ENCODE measurements around the gene C1QB.
A peak's percentile ranks its signal among the peaks of the same experiment; 100 is the strongest.

Gene C1QB, protein sequence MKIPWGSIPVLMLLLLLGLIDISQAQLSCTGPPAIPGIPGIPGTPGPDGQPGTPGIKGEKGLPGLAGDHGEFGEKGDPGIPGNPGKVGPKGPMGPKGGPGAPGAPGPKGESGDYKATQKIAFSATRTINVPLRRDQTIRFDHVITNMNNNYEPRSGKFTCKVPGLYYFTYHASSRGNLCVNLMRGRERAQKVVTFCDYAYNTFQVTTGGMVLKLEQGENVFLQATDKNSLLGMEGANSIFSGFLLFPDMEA

DNA sequence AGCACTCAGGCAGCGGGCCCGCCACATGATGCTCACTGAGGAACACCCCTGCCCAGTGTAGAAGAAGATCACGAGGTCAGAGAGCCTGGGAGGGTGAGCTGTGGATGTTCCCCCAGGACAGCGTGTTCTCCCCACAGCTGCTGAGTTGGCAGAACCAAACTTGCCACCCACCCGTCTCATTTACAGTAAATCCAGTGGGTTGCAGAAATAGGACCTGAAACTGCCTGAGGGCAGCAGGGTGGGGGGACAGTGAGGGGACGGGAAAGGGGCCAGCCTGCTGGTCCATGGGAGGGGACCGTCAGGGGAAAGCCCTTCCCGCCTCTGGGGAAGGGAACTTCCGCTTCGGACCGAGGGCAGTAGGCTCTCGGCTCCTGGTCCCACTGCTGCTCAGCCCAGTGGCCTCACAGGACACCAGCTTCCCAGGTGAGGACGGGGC lies at the start of gene C1QB:
Gene C1QB, plus strand, starts transcription at position 356 of the 436 bp plus-strand sequence. CDS start 6,227 bp downstream, outside the sequence.
- DNase-seq (ENCODE audit: low spot score), result no peak

DNA sequence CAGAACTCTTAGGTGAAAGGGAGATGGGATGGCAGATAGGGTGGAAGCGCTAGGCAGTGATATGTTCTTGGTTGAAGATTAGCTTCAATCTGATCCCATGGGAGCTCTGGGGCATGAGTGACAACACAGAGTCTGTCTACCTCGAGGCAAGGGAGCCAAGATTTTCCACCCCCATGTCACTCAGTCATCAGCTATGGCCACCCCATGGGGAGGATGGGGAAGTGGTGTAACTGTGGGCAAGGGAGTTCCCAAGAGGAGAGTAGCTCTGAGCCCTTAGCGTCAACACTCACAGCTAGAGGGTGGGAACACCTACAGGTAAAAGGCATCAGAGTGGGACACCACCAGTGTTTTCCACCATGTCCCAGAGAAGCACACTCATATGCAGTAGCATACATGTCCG lies 46.9 kb upstream of the C1QB start:
- DNase-seq (ENCODE audit: low spot score), result no peak

DNA sequence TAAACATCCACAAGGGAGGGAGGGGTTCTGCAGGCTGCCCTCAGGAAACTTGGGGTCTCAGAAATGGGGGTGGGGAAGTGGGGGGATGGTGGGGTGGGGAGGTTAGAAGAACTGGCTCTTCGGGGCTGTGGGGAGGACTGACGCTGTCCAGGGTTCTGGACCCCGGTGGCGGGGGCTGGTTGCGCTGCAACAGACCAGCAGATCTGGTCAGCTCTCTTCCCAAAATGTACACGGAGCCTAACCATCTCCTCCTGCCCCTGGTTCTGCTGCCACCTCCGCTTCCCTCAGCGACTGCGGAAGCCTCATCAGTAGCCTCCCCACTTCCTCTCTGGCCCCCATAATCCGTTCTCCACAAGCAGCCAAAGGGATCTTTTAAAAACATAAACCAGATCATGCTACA lies 45.9 kb upstream of the C1QB start:
- DNase-seq (ENCODE audit: low spot score), result no peak

DNA sequence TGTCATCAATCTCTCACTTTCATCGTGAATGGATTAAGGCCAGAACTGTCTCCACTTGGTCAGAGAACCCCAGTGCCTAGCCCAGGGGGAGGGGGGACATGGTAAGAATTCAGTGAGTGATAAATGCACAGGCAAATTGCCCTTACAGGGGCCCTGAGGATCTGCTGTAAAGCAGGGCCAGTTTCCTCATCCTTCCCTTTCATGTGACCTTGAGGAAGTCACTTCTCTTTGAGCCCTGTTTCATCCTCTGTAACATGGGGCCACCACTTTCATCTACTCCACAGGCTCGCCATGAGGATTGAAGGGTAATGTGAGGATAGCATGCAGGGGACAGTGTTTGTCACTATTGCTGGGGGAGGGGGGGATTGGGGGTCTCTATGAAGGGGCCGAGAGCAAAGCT lies 44.7 kb upstream of the C1QB start:
- DNase-seq (ENCODE audit: low spot score), result no peak

DNA sequence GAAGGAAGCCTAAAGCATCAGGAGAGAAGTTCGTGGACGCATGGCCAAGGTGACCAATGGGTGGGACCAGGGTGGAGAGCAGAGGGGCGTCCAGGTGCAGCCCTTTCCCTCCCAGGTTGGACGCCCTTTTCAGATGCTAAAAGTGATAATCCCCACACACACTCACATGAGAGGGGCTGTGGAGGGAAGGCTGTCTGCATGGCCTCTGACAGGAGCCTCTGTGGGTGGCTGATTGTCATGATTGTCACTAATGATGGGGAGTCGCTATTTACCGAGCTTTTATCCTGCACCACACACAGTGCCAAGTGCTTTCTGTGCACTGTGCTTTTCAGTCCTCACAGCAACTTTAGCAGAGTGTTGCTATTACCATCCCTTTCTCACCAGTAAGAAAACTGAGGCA lies 43.7 kb upstream of the C1QB start:
- no peak for DNase-seq (ENCODE audit: low spot score)

DNA sequence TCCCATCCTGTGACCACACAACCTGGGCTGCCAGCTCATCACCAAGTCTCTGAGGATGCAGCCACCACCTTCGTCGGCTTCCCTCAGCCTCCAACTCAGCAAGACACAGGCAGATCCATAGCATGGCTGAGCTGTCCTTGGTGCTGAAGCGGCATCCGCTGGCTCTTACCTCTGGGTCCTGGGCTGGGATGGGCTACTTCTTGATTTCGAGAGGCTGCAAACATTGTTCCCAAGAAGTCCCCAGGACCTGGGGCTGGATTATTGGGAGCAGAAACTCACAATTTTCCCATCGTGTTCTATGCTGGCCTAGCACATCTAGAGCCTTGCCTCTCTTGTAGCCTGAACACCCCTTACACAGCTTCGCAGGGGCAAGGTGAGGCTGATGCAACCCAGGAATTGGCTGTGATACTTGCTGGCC lies 41.5 kb upstream of the C1QB start:
- DNase-seq (ENCODE audit: low spot score), result peak; percentile 37

DNA sequence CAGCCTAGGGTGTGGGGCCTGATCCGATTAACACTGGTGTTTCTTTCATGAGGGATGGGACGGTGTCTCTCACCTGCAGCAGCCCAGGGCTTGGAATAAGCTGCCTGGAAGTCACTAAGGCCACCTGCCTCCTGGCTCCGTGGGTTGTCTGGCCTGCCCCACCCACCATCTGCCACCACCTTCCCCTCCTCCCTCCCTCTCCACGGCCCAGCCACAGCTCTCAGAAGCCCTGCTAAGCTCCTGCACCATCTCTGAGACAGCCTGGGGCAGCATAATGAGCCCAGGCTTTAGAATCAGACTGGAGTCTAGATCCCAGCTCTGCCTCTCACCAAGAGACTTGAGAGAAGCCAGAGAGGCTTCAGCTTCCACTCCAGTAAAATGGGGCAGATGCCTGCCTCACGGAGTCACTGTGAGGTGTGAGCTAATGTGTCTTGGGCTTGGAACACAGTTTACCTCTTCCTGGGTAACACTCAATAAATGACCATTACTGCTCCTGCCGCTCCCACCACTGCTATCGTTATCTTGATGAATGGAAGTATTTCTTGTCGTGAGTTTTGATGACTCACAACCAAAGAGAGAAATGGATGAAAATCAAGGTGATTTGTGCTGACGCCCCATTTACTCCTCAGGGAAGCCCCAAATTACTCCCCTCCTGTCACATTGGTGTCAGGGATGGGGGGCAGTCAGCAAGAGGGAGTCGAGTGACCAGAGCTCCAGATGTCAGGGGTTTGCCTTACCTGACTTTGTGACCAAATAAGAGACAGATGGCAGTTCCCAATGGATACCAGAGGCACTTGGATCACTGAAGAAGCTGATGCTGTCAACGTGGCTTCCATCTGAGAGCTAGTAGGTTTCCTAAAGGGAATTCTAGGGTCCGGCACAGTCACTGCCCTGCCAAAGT lies 40.1 kb upstream of the C1QB start:
- no peak for DNase-seq (ENCODE audit: low spot score)

DNA sequence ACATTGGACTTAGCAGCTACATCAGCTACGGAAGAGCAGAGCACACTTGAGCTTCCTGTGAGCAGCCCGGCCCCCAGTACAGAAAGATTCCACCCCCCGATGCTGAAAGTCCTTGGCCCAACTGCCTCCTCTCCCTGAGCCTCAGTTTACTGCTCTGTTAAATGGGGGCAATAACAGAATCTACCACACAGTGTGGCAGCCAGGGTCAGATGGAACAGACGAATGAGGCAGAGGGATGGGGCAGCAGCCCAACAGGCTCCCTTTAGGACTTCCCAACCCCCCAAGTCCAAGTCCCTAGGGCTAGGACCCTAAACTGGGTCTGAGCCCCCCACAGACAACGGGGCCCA lies 39.5 kb upstream of the C1QB start:
- no peak for DNase-seq (ENCODE audit: low spot score)

DNA sequence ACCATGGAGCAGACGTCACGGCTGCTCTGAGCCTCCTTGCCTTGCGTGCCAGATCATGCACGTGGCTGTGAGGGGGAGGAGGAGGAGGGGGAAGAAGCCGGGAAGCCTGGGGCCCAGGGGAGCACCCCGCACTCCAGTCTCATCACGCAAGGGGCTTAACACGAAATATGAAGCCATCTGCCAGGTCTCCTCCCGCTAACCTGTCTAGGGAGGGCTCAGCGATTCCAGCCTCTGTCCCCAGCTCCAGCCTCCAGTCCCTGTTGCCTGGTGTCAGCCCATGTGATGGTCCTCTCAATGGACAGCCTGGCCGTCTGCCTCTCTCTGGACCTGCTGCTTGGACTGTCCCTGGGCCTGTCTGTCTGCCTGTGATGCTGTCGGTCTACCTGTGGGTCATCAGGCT lies 39.1 kb upstream of the C1QB start:
- DNase-seq (ENCODE audit: low spot score), result no peak

DNA sequence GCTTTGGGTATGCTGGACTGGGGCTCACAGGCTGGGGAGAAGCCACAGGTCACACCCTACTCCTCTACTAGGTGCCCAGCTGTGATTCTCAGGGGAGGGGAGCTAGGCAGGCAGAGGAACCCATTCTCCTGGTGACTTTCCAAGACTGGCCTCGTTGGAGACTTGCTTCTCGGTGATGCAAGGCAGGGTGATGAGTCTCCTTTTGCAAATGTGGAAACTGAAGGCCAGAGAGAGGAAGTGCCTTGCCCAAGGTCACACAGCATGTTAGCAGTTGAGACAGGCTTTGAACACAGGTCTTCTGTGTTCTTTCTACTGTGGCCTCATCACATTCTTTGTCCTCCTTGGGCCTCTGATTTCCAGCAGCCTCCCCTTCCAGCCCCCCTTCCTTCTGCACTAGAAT lies 37.1 kb upstream of the C1QB start:
- no peak for DNase-seq (ENCODE audit: low spot score)

DNA sequence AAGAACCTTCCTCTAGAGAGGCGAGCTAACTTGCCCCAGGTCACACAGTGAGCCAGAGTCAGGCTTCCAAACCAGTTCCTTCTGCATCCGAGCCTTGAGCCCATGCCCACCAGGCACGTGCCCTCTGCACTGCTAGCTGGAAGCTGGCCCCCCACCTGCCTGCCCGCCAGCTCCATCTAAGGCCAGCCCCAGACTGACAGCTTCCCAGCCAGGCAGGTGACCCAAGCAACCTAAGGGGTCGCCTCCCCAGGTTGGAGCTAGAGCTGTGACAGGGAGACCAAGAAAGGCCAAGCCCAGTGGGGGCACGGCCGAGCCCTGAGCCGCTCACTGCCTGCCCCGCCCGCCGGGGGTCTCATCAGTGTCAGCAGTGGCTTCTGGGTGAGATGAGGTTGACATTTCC lies 36.5 kb upstream of the C1QB start:
- DNase-seq (ENCODE audit: low spot score), result no peak

DNA sequence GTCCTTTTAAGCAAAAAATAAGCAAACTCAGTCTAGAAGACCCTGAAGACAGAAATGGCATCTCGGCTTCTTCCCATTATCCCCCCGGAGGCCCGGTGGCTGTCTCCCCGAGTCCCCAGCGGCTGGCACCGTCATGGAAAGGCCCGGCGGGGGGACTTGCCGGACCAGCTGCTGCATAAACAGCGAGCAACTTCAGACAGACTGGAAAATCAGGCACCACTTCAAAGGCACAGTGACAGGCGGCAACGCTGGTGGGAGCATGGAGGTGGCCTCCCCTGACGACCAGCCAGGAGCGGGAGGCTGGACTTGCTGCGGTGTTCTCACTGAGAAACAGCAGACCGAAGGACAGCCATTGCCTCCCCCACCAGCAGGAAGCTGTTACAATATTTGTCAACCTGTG lies 35.0 kb upstream of the C1QB start:
- no peak for DNase-seq (ENCODE audit: low spot score)

DNA sequence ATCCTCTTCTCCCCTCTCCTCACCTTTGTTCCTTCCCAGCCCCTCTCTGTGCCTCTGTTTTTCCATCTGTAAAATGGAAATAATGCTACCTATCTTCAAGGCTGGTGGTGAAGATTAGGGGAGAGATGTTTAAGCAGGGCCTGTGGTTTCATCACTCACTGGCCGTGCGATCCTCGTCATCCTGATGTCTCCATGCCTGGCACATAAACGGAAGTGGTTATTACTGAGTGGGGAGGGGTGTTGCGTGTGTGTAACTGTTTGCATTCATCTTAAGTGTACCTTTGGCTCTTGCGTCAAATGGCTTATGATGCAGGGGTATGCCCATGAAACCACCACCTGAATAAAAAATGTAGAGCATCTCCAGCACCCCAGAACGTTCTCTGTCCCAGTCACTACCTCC lies 33.8 kb upstream of the C1QB start:
- no peak for DNase-seq (ENCODE audit: low spot score)

DNA sequence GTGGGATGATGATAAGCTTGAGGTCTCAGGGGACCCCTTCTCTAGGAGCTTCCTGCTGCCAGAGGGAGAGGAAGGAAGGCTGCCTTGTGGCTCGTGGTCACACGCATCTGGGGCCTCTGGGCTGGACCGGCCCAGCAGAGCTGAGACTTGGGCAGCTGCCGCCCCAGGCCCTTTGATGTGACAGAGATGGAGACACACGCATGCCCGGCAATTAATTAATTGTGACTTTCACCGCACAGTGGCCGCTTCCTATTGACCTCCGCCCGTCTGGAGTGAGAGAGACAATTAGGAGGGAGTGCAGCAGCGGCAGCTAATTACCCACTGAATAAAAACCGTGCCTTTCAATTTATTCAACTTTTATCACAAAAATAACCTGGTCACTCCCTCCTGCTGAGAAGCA lies 33.2 kb upstream of the C1QB start:
- DNase-seq (ENCODE audit: low spot score), result no peak

DNA sequence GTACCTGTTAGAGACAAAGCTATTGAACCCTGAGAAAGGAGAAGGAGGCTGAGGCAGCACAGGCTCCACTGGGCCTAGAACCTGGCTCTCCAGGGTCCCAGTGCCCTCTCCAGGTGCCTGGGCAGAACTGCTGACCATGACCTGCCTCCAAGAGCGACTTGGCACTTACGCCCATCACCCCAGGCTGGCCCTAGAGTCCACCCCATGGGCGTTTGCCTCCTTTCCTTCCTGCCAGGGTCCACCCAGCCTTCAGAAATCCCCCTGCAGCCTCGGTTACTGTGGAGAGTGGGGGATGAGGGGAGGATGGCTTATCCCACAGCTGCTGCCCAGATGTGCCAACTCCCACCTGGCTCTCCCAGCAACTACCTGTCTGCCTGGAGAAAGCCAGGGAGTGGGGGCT lies 31.3 kb upstream of the C1QB start:
- DNase-seq (ENCODE audit: low spot score), result no peak

DNA sequence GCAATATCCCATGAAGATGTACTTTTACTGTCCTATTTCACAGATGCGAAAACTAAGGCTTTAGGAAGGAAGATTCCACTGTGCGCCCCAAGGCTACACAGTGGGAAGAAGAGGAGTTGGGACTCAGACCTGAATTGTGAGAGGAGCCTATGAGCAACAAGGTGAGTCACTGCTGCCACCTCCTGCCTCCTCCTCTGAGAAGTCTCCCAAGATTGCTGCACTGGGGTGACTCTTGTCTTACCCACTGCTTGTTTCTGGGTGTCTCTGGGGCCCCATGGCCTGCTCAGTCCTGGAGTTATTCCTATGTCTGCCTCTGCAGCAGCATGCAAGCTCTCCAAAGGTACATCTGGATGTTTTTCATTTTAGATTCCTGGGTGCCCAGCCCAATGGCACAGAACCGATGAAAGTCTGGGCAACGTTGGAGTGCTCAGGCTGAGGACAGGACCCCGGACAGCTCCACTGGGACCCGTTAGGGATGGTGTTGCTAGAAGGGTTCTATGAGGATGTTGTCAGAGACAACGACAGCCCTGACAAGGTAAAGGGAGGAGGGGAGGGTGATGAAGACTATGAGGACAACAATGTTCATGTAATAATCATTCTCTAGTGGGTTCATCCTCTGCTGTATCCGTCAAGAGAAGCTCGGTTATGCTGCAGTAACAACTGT lies 27.6 kb upstream of the C1QB start:
- no peak for DNase-seq (ENCODE audit: low spot score)

DNA sequence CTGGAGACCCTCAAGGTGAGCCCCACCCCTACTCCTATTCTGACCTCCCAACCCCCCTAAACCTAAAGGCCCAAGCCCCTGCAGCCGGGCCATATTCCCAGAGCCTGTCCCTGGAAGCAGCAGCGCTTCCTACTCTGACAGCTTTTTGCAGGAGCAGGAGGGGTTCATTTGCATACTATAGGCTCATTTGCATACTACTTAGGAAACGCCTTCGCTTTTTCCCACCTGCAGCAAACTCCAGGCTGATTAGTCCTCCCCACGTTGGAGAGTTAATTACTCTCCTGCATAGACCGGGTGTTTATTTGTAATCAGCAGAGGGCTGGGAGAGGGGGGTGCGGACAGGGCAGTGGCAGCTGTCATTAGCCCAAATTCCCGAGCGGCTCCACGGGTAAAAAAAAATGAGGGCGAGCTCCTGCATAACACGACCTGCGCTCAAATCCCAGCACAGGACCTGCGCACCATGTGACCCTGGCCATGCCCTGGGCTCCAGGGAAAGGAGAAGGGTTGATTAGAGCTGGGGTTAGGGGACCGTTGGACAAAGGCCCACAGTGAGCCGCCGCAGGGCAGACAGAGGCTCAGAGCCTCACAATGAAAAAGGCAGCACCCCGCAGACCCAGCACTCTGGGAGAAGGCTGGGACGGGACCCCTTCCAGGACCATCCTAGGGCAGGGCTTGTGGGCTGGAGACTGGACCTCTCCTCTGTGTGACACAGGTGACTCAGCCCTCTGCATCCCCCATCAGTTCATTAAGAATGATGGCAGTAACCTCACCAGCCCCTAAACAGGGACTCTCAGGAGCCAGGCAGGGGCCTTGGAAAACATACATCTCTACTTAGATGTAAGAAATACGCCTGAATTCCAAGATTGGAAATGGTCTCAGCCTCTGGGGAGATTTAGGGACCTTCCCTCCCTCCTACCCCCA lies 26.5 kb upstream of the C1QB start:
- no peak for DNase-seq (ENCODE audit: low spot score)

DNA sequence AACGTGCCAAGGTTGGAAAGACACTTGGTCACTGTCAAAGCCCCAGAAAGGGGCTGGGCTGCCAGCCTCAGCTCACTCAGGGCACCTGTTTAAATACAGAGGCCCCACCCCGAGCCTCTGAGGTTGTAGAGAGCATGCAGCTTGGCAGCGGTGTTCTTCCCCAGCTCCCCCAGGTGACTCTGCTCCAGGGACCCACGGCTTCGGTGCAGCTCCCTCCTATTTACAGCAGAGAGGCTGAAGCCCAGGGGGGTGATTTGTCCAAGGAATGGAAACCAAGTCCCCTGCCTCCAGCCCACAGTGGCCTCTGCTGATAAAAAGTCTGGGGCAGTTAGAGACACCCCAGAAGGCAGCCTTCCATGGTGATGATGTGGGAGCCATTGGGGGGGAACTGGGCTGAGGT lies 25.7 kb upstream of the C1QB start:
- no peak for DNase-seq (ENCODE audit: low spot score)

DNA sequence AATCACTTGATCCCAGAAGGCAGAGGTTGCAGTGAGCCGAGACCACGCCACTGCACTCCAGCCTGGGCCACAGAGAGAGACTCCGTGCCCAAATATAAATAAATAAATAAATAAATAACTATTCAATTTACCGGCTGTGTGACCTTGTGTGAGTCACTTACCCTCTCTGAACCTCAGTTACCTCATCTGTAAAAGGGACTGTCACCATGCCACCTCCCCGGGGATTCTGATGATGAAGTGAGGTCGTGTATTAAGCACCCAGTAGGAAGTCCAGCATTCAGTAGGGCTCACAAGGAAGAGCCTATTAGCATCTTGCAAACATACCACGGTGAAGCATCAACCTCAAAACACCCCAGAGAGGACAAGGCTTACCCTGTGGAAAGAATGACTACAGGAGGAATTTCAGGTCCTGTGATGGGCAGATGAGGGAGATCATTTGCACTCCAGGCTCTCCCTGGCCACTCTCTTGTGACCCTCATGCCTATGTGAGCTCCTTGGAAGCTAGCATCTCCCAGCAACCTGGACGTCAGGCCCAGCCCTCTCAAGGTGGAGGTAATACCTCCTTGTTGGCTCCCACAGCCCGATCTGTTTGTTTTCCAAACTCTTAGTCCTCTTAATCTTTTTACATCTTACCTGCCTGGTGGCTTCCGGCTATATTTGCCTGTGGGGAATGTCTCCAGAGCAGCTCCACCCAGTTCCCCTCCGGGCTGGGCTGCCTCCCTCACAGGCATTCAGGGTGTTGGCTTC lies 24.2 kb upstream of the C1QB start:
- no peak for DNase-seq (ENCODE audit: low spot score)

DNA sequence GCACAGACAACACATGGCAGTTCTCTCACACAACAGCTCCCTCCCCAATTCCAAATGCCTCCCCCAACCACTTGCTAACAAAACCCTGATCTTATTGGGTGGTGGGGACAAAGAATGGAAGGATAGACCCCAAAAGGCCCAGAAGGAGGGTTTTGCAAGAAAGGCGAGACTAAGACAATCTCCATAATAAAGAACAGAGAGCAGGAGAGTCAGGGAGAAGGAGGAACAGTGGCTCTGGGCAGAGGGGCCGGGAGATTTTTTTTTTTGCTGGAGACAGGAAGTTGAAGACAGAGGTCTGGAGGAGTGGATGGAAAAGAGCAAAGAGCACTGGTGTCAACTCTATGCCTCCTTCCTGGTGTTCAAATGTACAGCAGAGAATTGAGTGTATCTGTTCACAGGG lies 23.1 kb upstream of the C1QB start:
- DNase-seq (ENCODE audit: low spot score), result no peak

DNA sequence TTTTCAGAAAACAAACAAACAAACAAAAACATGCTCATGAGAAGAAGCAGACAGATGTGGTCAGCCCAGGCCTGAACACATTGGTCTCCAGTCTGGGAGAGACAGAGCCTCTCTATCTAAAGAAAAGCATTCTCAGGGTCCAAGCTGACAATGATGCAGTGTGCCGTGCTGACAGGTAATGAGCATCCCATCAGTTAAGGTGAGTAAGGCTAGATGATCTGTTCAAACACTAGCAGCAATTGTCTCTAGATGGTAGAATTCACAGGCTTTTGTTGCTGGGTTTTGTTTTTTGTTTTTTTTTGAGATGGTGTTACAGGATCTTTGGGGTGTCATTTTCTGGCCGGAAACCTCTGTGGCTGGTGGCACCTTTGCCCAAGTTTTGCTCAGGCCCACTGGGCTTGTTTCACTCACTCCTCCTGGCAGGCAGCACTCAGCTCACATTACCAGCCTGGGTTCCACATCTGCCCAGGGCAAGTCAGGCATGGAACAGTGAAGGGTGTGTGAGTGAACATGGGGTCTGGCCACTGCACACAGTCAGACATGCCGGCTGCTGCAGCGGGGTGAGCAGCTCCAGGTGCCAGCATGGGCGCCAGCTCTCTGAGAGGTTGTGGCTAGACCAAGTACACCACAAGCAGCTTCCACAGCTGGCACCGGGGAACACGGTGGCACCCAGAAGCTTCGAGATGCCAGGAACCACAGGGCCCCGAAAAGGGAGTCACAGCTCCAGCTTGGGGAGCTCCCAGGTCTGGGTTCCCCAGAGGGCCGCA lies 19.2 kb upstream of the C1QB start:
- DNase-seq (ENCODE audit: low spot score), result no peak
